Neural cell (in vitro differentiated cells): Measurements from ENCODE around the gene CAV3. TPM values are rescaled to one million over a fixed set of nuclear protein-coding genes. Genes with fewer than 3 reads are reported as not detected.

Experiments
- H2AFZ ChIP-seq: fragments of 200-600, 300-800 bp; sonication (generic), shearing (Covaris generic); 2 replicates; pipeline ENCODE4 v1.6.0; 2014; ENCODE audit warnings: low read depth, mild to moderate bottlenecking, antibody characterized with exemption, low read length, moderate library complexity
- H3F3A ChIP-seq: fragments of 200-600 bp; shearing (Covaris generic); 2 replicates; pipeline ENCODE4 v1.6.1; 2016; ENCODE audit warnings: mild to moderate bottlenecking, moderate library complexity, mixed read lengths, antibody characterized with exemption, low read length; ENCODE audit not compliant: insufficient read depth, poor library complexity, severe bottlenecking
- H3K27ac ChIP-seq: fragments of 200-600, 300-800 bp; sonication (generic), shearing (Covaris generic); 2 replicates; pipeline ENCODE4 v1.5.1; 2014; ENCODE audit warnings: mild to moderate bottlenecking, low read length, moderate library complexity
- H3K27me3 ChIP-seq: fragments of 300-800, 200-600 bp; sonication (generic), shearing (Covaris generic); 2 replicates; pipeline ENCODE4 v1.6.0; 2014; ENCODE audit warnings: mild to moderate bottlenecking, low read depth, low read length, moderate library complexity; ENCODE audit not compliant: insufficient read depth
- H3K36me3 ChIP-seq: fragments of 300-800, 200-600 bp; sonication (generic), shearing (Covaris generic); 2 replicates; pipeline ENCODE4 v1.5.1; 2014; ENCODE audit warnings: mild to moderate bottlenecking, antibody characterized with exemption, low read length, moderate library complexity; ENCODE audit not compliant: insufficient read depth
- H3K4me2 ChIP-seq: fragments of 300-800, 200-600 bp; sonication (generic), shearing (Covaris generic); 2 replicates; pipeline ENCODE4 v1.6.0; 2014; ENCODE audit warnings: mild to moderate bottlenecking, low read length
- H3K4me3 ChIP-seq: fragments of 300-800, 200-600 bp; sonication (generic), shearing (Covaris generic); 2 replicates; pipeline ENCODE4 v1.5.1; 2014; ENCODE audit warnings: mild to moderate bottlenecking, low read length, moderate library complexity
- H3K79me2 ChIP-seq: fragments of 200-600 bp; shearing (Covaris generic); replicated peaks from 2 replicates; pipeline ENCODE4 v1.6.0; 2014; ENCODE audit warnings: mild to moderate bottlenecking, low read length, moderate library complexity; ENCODE audit not compliant: insufficient read depth
- H3K9ac ChIP-seq: fragments of 300-800, 200-600 bp; sonication (generic), shearing (Covaris generic); 2 replicates; pipeline ENCODE4 v1.6.1; 2016; ENCODE audit warnings: mild to moderate bottlenecking, low read length, mixed read lengths
- H3K9me2 ChIP-seq: fragments of 200-600 bp; shearing (Covaris generic); 2 replicates; pipeline ENCODE4 v1.6.1; 2016; ENCODE audit warnings: mild to moderate bottlenecking, low read length, mixed read lengths; ENCODE audit not compliant: insufficient read depth
- H3K9me3 ChIP-seq: fragments of 200-600, 300-800 bp; sonication (generic), shearing (Covaris generic); 2 replicates; pipeline ENCODE4 v1.6.1; 2016; ENCODE audit warnings: mild to moderate bottlenecking, mixed run types, low read length, moderate library complexity, mixed read lengths
- H4K20me1 ChIP-seq: fragments of 200-600 bp; shearing (Covaris generic); 2 replicates; pipeline ENCODE4 v1.6.1; 2016; ENCODE audit warnings: mild to moderate bottlenecking, mixed run types; ENCODE audit not compliant: insufficient read depth
- EP300 ChIP-seq: fragments of 450-650 bp; conservative IDR thresholded peaks from 2 replicates; pipeline ENCODE4 v1.6.1; 2014; ENCODE audit warnings: antibody characterized with exemption, mild to moderate bottlenecking, moderate library complexity; ENCODE audit not compliant: poor library complexity, severe bottlenecking
- EZH2 ChIP-seq: fragments of 200-600, 300-800 bp; shearing (Covaris generic), sonication (generic); IDR thresholded peaks from 2 replicates; pipeline ENCODE4 v1.6.1; 2014; ENCODE audit warnings: antibody characterized with exemption, low read length, borderline replicate concordance, mild to moderate bottlenecking; ENCODE audit not compliant: insufficient read depth, poor library complexity, severe bottlenecking
- MXI1 ChIP-seq: fragments of 450-650 bp; conservative IDR thresholded peaks from 2 replicates; pipeline ENCODE4 v1.6.1; 2014; ENCODE audit warnings: antibody characterized with exemption, mild to moderate bottlenecking; ENCODE audit not compliant: poor library complexity, severe bottlenecking
- POLR2AphosphoS5 ChIP-seq: IDR thresholded peaks from 2 replicates; pipeline ENCODE4 v1.6.1; 2012
- RAD21 ChIP-seq: fragments of 450-650 bp; conservative IDR thresholded peaks from 2 replicates; pipeline ENCODE4 v1.6.1; 2014; ENCODE audit warnings: antibody characterized with exemption, mild to moderate bottlenecking, moderate library complexity
- REST ChIP-seq: IDR thresholded peaks from 2 replicates; pipeline ENCODE4 v1.6.1; 2012; ENCODE audit warnings: borderline replicate concordance
- SMC3 ChIP-seq: fragments of 450-650 bp; conservative IDR thresholded peaks from 2 replicates; pipeline ENCODE4 v1.6.1; 2014; ENCODE audit warnings: antibody characterized with exemption, mild to moderate bottlenecking, moderate library complexity; ENCODE audit not compliant: poor library complexity
- TAF1 ChIP-seq: IDR thresholded peaks from 2 replicates; pipeline ENCODE4 v1.6.1; 2012; ENCODE audit warnings: low read depth
- polyA plus RNA-seq: library from polyadenylated mRNA; depleted of rRNA; stranded (reverse); fragments of >200 nt; gene quantifications from 2 replicates; pipeline ENCODE4 v1.2.3, GENCODE V29; 2014
- TF ChIP-seq, protein P1 (sequence below): fragments of 450-650 bp; IDR thresholded peaks from 2 replicates; pipeline ENCODE4 v1.5.1; 2014; ENCODE audit warnings: antibody characterized with exemption, mild to moderate bottlenecking, moderate library complexity; ENCODE audit not compliant: poor library complexity, severe bottlenecking

CAV3 gene
- polyA plus RNA-seq, 1 donor from 2014 or later: not detected

- no peak overlapping the region for H3K4me2 ChIP-seq
- no peak overlapping the region for H3K9ac ChIP-seq
- no peak overlapping the region for H3K4me3 ChIP-seq
- H4K20me1 ChIP-seq: no peaks in the 10 kb centered on the region
- H3K79me2 ChIP-seq: no peaks in the 10 kb centered on the region
- peaks cover 2% of the 10 kb centered on the region for H3K27me3 ChIP-seq
- H3K27ac ChIP-seq: no peak overlapping the region
- H3F3A ChIP-seq: no peaks in the 10 kb centered on the region
- TF ChIP-seq RAD21 (no peak), TAF1 (no peak), EP300 (no peak), SMC3 (no peak), MXI1 (no peak)
- TF ChIP-seq, protein P1, sequence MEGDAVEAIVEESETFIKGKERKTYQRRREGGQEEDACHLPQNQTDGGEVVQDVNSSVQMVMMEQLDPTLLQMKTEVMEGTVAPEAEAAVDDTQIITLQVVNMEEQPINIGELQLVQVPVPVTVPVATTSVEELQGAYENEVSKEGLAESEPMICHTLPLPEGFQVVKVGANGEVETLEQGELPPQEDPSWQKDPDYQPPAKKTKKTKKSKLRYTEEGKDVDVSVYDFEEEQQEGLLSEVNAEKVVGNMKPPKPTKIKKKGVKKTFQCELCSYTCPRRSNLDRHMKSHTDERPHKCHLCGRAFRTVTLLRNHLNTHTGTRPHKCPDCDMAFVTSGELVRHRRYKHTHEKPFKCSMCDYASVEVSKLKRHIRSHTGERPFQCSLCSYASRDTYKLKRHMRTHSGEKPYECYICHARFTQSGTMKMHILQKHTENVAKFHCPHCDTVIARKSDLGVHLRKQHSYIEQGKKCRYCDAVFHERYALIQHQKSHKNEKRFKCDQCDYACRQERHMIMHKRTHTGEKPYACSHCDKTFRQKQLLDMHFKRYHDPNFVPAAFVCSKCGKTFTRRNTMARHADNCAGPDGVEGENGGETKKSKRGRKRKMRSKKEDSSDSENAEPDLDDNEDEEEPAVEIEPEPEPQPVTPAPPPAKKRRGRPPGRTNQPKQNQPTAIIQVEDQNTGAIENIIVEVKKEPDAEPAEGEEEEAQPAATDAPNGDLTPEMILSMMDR: no peak
- H3K9me3 ChIP-seq: no peaks in the 10 kb centered on the region
- H3K36me3 ChIP-seq: no peaks in the 10 kb centered on the region
- H2AFZ ChIP-seq: no peak overlapping the region
- H3K9me2 ChIP-seq: no peaks in the 10 kb centered on the region
Observed at GRCh38 chr3:8761866-8762265, 28.3 kb downstream of the CAV3 start.

- no peaks in the 10 kb centered on the region for H3K36me3 ChIP-seq
- no peaks in the 10 kb centered on the region for H3K79me2 ChIP-seq
- H2AFZ ChIP-seq: no peak overlapping the region
- H3K4me2 ChIP-seq: no peak overlapping the region
- no peaks in the 10 kb centered on the region for H3K9me2 ChIP-seq
- no peaks in the 10 kb centered on the region for H3F3A ChIP-seq
- TF ChIP-seq, protein P1: no peak
- TF ChIP-seq POLR2AphosphoS5: no peak
- no peak for TF ChIP-seq REST
- TF ChIP-seq SMC3: no peak
- TF ChIP-seq RAD21: no peak
- TF ChIP-seq EP300: no peak
- no peak for TF ChIP-seq MXI1
- TF ChIP-seq TAF1: no peak
- no peak for TF ChIP-seq EZH2
- H3K9me3 ChIP-seq: no peaks in the 10 kb centered on the region
- H3K27ac ChIP-seq: no peak overlapping the region
- no peaks in the 10 kb centered on the region for H4K20me1 ChIP-seq
- no peak overlapping the region for H3K4me3 ChIP-seq
- H3K27me3 ChIP-seq: peaks cover 9% of the 10 kb centered on the region
- H3K9ac ChIP-seq: no peak overlapping the region
Observed at GRCh38 chr3:8762607-8763377, 29.2 kb downstream of the CAV3 start.
